ENCODE measurements around the gene PAQR8. TPM values are rescaled to one million over a fixed set of nuclear protein-coding genes. Genes with fewer than 3 reads are reported as not detected.
"Not testable (repeated sequence)": the region's sequence is repeated elsewhere in the genome, so short reads cannot be mapped to it uniquely, and the experiment has no call there.

The PAQR8 gene
- polyA plus RNA-seq, 3 donors from 2014 or later = 2.9 to 6.5 (median 6.2) TPM

GRCh38 chr6:52415917-52416628, 54.1 kb downstream of the PAQR8 start:
- Mint-ChIP-seq H3K4me3 (no peak overlapping the region), H3K4me1 (peaks cover 0 to 10% of the 10 kb centered on the region in 2 donors), H3K36me3 (no peaks in the 10 kb centered on the region), H3K27ac (no peak overlapping the region), H3K9me3 (peaks cover 0 to 1% (median 0%) of the 10 kb centered on the region in 6 donors), H3K27me3 (ENCODE audit: low read depth in 3 of 3) (peaks cover 0 to 3% (median 2%) of the 10 kb centered on the region in 3 donors)
- DNase-seq = no peak

DNA sequence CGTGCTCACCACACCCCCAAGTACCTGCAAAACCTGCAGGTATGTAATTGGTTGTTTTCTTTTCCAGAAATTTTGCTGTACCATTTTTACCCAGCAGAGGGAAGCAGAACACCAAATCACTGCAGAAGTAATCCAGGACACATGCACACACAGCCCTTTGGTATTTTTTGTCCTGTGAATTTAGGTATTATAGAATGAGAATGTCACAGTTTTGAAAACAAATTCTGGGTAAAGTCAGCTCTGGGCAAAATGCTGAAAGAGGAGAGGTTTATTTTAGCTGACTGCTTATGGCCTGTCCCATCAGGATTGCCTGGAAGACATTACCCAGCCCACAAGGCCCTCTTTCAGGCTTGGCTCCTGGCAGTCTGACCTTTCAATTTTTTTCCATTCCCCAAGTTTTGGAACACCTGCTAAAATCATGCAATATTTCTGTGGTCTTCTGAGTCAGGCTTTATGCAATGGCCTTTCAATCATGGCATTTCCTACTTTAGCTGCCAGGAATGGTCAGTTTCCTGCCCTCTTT, 54.7 kb downstream of the PAQR8 start:
- Mint-ChIP-seq H3K4me3 (no peak overlapping the region), H3K4me1 (peaks cover 0 to 10% of the 10 kb centered on the region in 2 donors), H3K36me3 (no peaks in the 10 kb centered on the region), H3K27ac (no peak overlapping the region), H3K9me3 (peaks cover 0 to 1% (median 0%) of the 10 kb centered on the region in 6 donors), H3K27me3 (ENCODE audit: low read depth in 3 of 3) (peaks cover 0 to 3% (median 2%) of the 10 kb centered on the region in 3 donors)
- peak; percentile 50 to 63 (median 55) for DNase-seq

GRCh38 chr6:52417675-52418111, 55.7 kb downstream of the PAQR8 start:
- H3K4me3 Mint-ChIP-seq = peak overlapping the region in 2 of 5 donors; percentile 9 to 14
- no peak for DNase-seq
- H3K27me3 Mint-ChIP-seq (ENCODE audit: low read depth in 3 of 3) = peaks cover 0 to 3% (median 2%) of the 10 kb centered on the region in 3 donors
- peaks cover 0 to 10% of the 10 kb centered on the region in 2 donors for H3K4me1 Mint-ChIP-seq
- H3K36me3 Mint-ChIP-seq = no peaks in the 10 kb centered on the region
- no peak overlapping the region for H3K27ac Mint-ChIP-seq
- peaks cover 0 to 1% (median 0%) of the 10 kb centered on the region in 6 donors for H3K9me3 Mint-ChIP-seq

- peak overlapping the region in 4 of 5 donors; percentile 15 to 59 (median 18) for H3K4me3 Mint-ChIP-seq
- peaks cover 0 to 3% (median 2%) of the 10 kb centered on the region in 3 donors for H3K27me3 Mint-ChIP-seq (ENCODE audit: low read depth in 3 of 3)
- DNase-seq = no peak
- no peak overlapping the region for H3K27ac Mint-ChIP-seq
- no peaks in the 10 kb centered on the region for H3K36me3 Mint-ChIP-seq
- H3K4me1 Mint-ChIP-seq = peaks cover 0 to 10% of the 10 kb centered on the region in 2 donors
- H3K9me3 Mint-ChIP-seq = peaks cover 0 to 1% (median 0%) of the 10 kb centered on the region in 6 donors
Measured at GRCh38 chr6:52418606-52419005, 56.7 kb downstream of the PAQR8 start.

- no peaks in the 10 kb centered on the region for H3K36me3 Mint-ChIP-seq
- DNase-seq = peak; percentile 98
- H3K4me1 Mint-ChIP-seq = peaks cover 0 to 10% of the 10 kb centered on the region in 2 donors
- H3K9me3 Mint-ChIP-seq = no peaks in the 10 kb centered on the region
- H3K27ac Mint-ChIP-seq = peak within 1 kb of the TSS in 2 of 6 donors; percentile 66 to 82
- H3K4me3 Mint-ChIP-seq = no peak within 1 kb of the TSS
- H3K27me3 Mint-ChIP-seq (ENCODE audit: low read depth in 3 of 3) = peaks cover 0 to 3% (median 2%) of the 10 kb centered on the region in 3 donors
Measured at GRCh38 chr6:52419809-52420667, 58.1 kb downstream of the PAQR8 start, which contains the start of gene EFHC1. Gene EFHC1, plus strand, starts transcription at chr6:52420342. Its CDS starts 69 bp downstream, at chr6:52420411.

- H3K36me3 Mint-ChIP-seq = no peaks in the 10 kb centered on the region
Measured at GRCh38 chr6:52420668-52421358, 58.9 kb downstream of the PAQR8 start.

GRCh38 chr6:52422156-52422555, 60.2 kb downstream of the PAQR8 start:
- Mint-ChIP-seq H3K9me3 (no peaks in the 10 kb centered on the region), H3K36me3 (no peaks in the 10 kb centered on the region), H3K27me3 (ENCODE audit: low read depth in 3 of 3) (peaks cover 0 to 2% (median 0%) of the 10 kb centered on the region in 3 donors)

More at GRCh38 chr6:52420668-52421358, 58.9 kb downstream of the PAQR8 start:
- peak in 1 of 3 donors; percentile 12 for DNase-seq
- Mint-ChIP-seq H3K4me1 (peaks cover 0 to 7% of the 10 kb centered on the region in 2 donors), H3K27me3 (ENCODE audit: low read depth in 3 of 3) (peaks cover 0 to 3% (median 2%) of the 10 kb centered on the region in 3 donors), H3K9me3 (no peaks in the 10 kb centered on the region), H3K27ac (no peak overlapping the region), H3K4me3 (no peak overlapping the region)

DNA sequence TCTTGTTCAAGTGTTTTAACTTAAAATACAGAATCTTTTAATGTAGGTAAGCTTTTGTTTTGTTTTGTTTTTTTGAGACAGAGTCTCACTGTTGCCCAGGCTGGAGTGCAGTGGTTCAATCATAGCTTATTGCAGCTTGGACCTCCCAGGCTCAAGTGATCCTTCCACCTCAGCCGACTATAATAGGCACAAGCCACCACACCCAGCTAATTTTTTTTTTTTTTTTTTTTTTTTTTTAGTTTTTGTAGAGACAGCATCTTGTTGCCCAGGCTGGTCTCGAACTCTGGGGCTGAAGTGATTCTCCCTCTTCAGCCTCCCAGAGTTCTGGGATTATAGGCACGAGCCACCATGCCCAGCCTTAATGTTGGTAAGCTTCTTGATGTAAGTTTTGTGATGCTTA, 61.5 kb downstream of the PAQR8 start:
- Mint-ChIP-seq H3K36me3 (no peaks in the 10 kb centered on the region), H3K27me3 (ENCODE audit: low read depth in 3 of 3) (peaks cover 0 to 2% (median 0%) of the 10 kb centered on the region in 3 donors), H3K9me3 (no peaks in the 10 kb centered on the region), H3K4me1 (peaks cover 0 to 4% of the 10 kb centered on the region in 2 donors), H3K4me3 (no peak overlapping the region), H3K27ac (no peak overlapping the region)
- DNase-seq = no peak

More at GRCh38 chr6:52422156-52422555, 60.2 kb downstream of the PAQR8 start:
- H3K4me3 Mint-ChIP-seq = no peak overlapping the region
- H3K4me1 Mint-ChIP-seq = peaks cover 0 to 4% of the 10 kb centered on the region in 2 donors
- no peak for DNase-seq
- H3K27ac Mint-ChIP-seq = no peak overlapping the region

DNA sequence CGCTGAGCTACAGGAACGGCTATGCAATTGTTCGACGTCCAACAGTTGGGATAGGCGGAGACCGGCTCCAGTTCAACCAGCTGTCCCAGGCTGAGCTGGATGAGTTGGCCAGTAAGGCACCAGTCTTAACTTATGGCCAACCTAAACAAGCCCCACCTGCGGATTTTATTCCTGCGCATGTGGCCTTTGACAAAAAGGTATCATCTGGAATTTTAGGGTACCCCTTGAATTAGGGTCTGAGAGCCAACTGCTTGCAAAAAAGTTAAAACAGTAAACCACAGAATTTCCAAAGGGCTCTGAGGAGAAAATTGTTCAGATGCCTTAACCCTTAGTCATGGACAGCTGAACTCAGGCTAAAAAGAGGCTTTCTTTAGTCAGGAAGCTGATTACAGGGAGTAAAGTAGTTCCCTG, 62.0 kb downstream of the PAQR8 start:
- Mint-ChIP-seq H3K9me3 (no peaks in the 10 kb centered on the region), H3K4me1 (peaks cover 0 to 4% of the 10 kb centered on the region in 2 donors), H3K27ac (no peak overlapping the region), H3K4me3 (no peak overlapping the region), H3K36me3 (peaks cover 0 to 2% (median 0%) of the 10 kb centered on the region in 3 donors), H3K27me3 (ENCODE audit: low read depth in 3 of 3) (peaks cover 0 to 2% (median 0%) of the 10 kb centered on the region in 3 donors)
- no peak for DNase-seq

- Mint-ChIP-seq H3K4me1 (no peaks in the 10 kb centered on the region), H3K36me3 (peaks cover 0 to 7% (median 3%) of the 10 kb centered on the region in 3 donors), H3K4me3 (no peak overlapping the region), H3K27ac (no peak overlapping the region), H3K9me3 (no peaks in the 10 kb centered on the region), H3K27me3 (ENCODE audit: low read depth in 3 of 3) (peaks cover 0 to 2% (median 0%) of the 10 kb centered on the region in 3 donors)
- DNase-seq = no peak
Measured at GRCh38 chr6:52424513-52424912, 62.6 kb downstream of the PAQR8 start.

- H3K9me3 Mint-ChIP-seq = no peaks in the 10 kb centered on the region
- H3K4me1 Mint-ChIP-seq = no peaks in the 10 kb centered on the region
- H3K36me3 Mint-ChIP-seq = peaks cover 0 to 14% (median 6%) of the 10 kb centered on the region in 3 donors
- H3K27ac Mint-ChIP-seq = no peak overlapping the region
- no peak for DNase-seq
- no peaks in the 10 kb centered on the region for H3K27me3 Mint-ChIP-seq (ENCODE audit: low read depth in 3 of 3)
- no peak overlapping the region for H3K4me3 Mint-ChIP-seq
Measured at GRCh38 chr6:52426667-52427066, 64.7 kb downstream of the PAQR8 start.

- H3K4me1 Mint-ChIP-seq; H3K27ac Mint-ChIP-seq; H3K9me3 Mint-ChIP-seq; H3K4me3 Mint-ChIP-seq; DNase-seq; H3K27me3 Mint-ChIP-seq (ENCODE audit: low read depth in 3 of 3): not testable (repeated sequence)
- peaks cover 6 to 22% (median 10%) of the 10 kb centered on the region in 3 donors for H3K36me3 Mint-ChIP-seq
Measured at GRCh38 chr6:52433294-52433693, 71.3 kb downstream of the PAQR8 start.

DNA sequence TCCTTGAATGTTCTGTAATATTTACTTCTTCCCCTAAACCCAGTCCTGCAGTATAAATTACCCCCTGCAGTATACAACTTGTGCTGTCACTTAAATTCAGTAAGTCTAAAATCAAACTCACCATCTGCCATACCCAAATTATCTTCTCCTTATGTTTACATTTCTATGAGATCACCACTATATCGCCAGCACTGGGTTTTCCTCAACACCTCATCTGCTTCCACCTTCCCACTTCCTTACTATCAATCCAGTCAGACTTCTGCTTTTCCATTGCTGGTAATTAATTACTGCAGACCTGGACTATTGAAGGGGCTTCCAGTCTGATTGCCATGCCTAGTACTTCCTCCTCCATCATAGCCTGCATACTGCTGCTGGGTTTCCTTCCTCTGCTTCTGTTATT, 73.4 kb downstream of the PAQR8 start:
- no peak overlapping the region for H3K4me3 Mint-ChIP-seq
- no peaks in the 10 kb centered on the region for H3K4me1 Mint-ChIP-seq
- H3K27ac Mint-ChIP-seq = no peak overlapping the region
- peaks cover 4 to 11% (median 6%) of the 10 kb centered on the region in 3 donors for H3K36me3 Mint-ChIP-seq
- peaks cover 0 to 1% (median 1%) of the 10 kb centered on the region in 3 donors for H3K27me3 Mint-ChIP-seq (ENCODE audit: low read depth in 3 of 3)
- no peaks in the 10 kb centered on the region for H3K9me3 Mint-ChIP-seq
- no peak for DNase-seq

Data from immature natural killer cell (primary cell).